CD4-positive, alpha-beta T cell treated with Interleukin-15 for 4 hours (primary cell): ENCODE data around the gene ASPM.
"Not testable (repeated sequence)": the region's sequence is repeated elsewhere in the genome, so short reads cannot be mapped to it uniquely, and the experiment has no call there.

Source experiments
- DNase-seq: peaks from one replicate; pipeline ENCODE4 v3.0.0-alpha.2; 2020; ENCODE audit warnings: low spot score

The ASPM gene

GRCh38 chr1:197145446-197146024, 934 bp downstream of the ASPM start:
- no peak for DNase-seq

GRCh38 chr1:197144570-197145325, 1.7 kb downstream of the ASPM start:
- DNase-seq: peak; percentile 29

GRCh38 chr1:197143276-197143675, 3.2 kb downstream of the ASPM start:
- DNase-seq: no peak

GRCh38 chr1:197141575-197141974, 4.9 kb downstream of the ASPM start:
- DNase-seq: no peak

- no peak for DNase-seq
These were observed 6.3 kb downstream of the ASPM start for GRCh38 chr1:197140121-197140520.

GRCh38 chr1:197139169-197139568, 7.3 kb downstream of the ASPM start:
- no peak for DNase-seq

GRCh38 chr1:197137322-197137721, 9.1 kb downstream of the ASPM start:
- no peak for DNase-seq

- no peak for DNase-seq
These were observed 15.7 kb downstream of the ASPM start for GRCh38 chr1:197130677-197131304.

- no peak for DNase-seq
These were observed 16.8 kb downstream of the ASPM start for GRCh38 chr1:197129698-197130097.

GRCh38 chr1:197127246-197127912, 19.1 kb downstream of the ASPM start:
- no peak for DNase-seq

- DNase-seq: no peak
These were observed 19.8 kb downstream of the ASPM start for GRCh38 chr1:197126691-197127090.

- no peak for DNase-seq
These were observed 22.1 kb downstream of the ASPM start for GRCh38 chr1:197124376-197124775.

GRCh38 chr1:197116156-197116555, 30.3 kb downstream of the ASPM start:
- DNase-seq: no peak

- no peak for DNase-seq
These were observed 39.6 kb downstream of the ASPM start for GRCh38 chr1:197106869-197107268.

GRCh38 chr1:197103300-197103699, 43.2 kb downstream of the ASPM start:
- DNase-seq: no peak

GRCh38 chr1:197101978-197102377, 44.5 kb downstream of the ASPM start:
- DNase-seq: no peak

GRCh38 chr1:197100677-197101076, 45.8 kb downstream of the ASPM start:
- DNase-seq: no peak

- no peak for DNase-seq
These were observed 47.0 kb downstream of the ASPM start for GRCh38 chr1:197099444-197099843.

- not testable (repeated sequence) for DNase-seq
These were observed 49.5 kb downstream of the ASPM start for GRCh38 chr1:197096971-197097370.

GRCh38 chr1:197096137-197096536, 50.3 kb downstream of the ASPM start:
- DNase-seq: no peak

- DNase-seq: no peak
These were observed 53.1 kb downstream of the ASPM start for GRCh38 chr1:197093226-197093885.

- no peak for DNase-seq
These were observed 53.9 kb downstream of the ASPM start for GRCh38 chr1:197092491-197093023.
